ENCODE results near the gene HEATR5A.
A peak's percentile ranks its signal among the peaks of the same experiment; 100 is the strongest.
"Not testable (repeated sequence)": the region's sequence is repeated elsewhere in the genome, so short reads cannot be mapped to it uniquely, and the experiment has no call there.

Gene HEATR5A

DNA sequence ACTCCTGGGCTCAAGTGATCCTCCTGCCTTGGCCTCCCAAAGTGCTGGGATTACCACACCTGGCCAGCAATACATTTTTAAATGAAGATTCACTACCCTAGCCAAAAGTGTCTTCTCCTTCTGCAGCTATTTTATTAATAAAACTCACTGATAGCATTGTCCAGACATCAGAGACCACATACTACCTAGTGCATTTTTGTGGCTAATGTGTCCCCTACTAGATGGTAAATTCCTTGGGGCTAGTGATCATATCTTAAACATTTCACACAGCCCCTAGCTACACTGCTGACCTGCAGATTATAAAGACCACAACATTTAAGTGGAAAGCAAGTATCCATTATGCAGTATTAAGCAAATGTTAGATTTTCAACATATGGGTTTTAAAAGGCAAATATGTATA, 19.9 kb upstream of the HEATR5A start:
- in situ Hi-C loops (cut with MboI; ENCODE audit: low sequenced_read_pairs): no loop called here
- Histone ChIP-seq H3K27me3 (ENCODE audit: low read depth) (no peaks in the 10 kb centered on the region), H3K4me3 (no peak overlapping the region)

DNA sequence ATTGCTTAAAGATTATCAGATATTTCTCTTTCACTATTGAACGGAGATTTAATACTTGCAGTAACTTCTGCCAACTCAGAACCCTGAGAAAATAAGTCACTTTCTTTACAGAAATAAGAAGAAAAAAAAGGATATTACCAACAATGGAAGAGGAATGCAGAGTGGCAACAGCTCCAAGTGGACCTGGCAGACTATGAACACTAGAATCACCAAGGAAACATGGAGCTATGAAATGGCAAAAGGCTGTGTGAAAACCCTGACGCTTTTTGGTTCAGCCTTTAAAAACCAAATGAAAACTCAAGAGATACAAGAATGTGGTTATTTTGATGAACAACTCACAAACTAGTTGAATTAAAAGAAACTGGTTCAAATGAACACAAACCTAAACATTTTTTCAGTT, 19.2 kb upstream of the HEATR5A start:
- Histone ChIP-seq H3K9me3 (no peaks in the 10 kb centered on the region), H3K4me3 (no peak overlapping the region), H3K4me1 (peaks cover 22% of the 10 kb centered on the region), H3K27me3 (ENCODE audit: low read depth) (no peaks in the 10 kb centered on the region), H3K36me3 (replicated peaks) (peaks cover 6% of the 10 kb centered on the region)
- in situ Hi-C loops (cut with MboI; ENCODE audit: low sequenced_read_pairs): no loop called here
- no peak for DNase-seq (ENCODE audit: low spot score in 2 of 2)

More for the DNA sequence above, 19.9 kb upstream of the HEATR5A start:
- DNase-seq (ENCODE audit: low spot score in 2 of 2): no peak
- H3K36me3 ChIP-seq (replicated peaks): peaks cover 6% of the 10 kb centered on the region
- no peaks in the 10 kb centered on the region for H3K9me3 ChIP-seq
- peaks cover 22% of the 10 kb centered on the region for H3K4me1 ChIP-seq

DNA sequence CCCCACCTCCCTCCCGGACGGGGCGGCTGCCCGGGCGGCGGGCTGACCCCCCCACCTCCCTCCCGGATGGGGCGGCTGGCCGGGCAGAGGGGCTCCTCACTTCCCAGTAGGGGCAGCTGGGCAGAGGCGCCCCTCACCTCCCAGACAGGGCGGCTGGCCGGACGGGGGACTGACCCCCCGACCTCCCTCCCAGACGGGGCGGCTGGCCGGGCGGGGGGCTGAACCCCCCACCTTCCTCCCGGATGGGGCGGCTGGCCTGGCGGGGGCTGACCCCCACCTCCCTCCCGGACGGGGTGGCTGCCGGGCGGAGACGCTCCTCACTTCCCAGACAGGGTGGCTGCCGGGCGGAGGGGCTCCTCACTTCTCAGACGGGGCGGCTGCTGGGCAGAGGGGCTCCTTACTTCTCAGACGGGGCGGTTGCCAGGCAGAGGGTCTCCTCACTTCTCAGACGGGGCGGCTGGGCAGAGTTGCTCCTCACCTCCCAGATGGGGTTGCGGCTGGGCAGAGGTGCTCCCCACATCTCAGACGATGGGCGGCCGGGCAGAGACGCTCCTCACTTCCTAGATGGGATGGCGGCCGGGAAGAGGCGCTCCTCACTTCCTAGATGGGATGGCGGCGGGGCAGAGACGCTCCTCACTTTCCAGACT, 16.8 kb upstream of the HEATR5A start:
- DNase-seq (ENCODE audit: low spot score in 2 of 2); in situ Hi-C loops (cut with MboI; ENCODE audit: low sequenced_read_pairs); H3K9me3 ChIP-seq; H3K4me3 ChIP-seq; H3K27me3 ChIP-seq (ENCODE audit: low read depth); H3K36me3 ChIP-seq (replicated peaks): not testable (repeated sequence)
- H3K4me1 ChIP-seq: peaks cover 14% of the 10 kb centered on the region

DNA sequence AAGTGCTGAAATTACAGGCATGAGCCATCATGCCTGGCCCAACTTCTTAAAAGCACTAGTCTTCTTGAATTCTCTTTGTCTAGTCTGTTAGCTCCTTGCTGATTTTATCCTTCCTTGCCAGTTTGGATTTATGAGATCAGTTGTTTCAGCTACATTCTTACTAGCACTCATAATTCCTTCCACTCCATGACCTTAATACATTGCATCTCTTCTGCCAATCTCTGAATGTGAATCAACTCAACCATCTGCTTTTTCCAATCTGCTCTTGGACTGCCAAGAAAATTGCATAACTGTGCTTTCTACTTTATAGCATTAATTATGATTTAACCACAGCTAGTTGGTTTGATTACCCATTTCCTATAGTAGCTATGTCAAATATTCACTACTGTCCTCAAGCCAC, 14.9 kb upstream of the HEATR5A start:
- Histone ChIP-seq H3K36me3 (replicated peaks) (peaks cover 3% of the 10 kb centered on the region; the same call in 1 of the 2 replicates), H3K4me1 (no peaks in the 10 kb centered on the region), H3K9me3 (no peaks in the 10 kb centered on the region; the same call in 1 of the 2 replicates), H3K4me3 (no peak overlapping the region), H3K27me3 (ENCODE audit: low read depth) (no peaks in the 10 kb centered on the region)
- no peak for DNase-seq (ENCODE audit: low spot score in 2 of 2)
- in situ Hi-C loops (cut with MboI; ENCODE audit: low sequenced_read_pairs): no loop called here

DNA sequence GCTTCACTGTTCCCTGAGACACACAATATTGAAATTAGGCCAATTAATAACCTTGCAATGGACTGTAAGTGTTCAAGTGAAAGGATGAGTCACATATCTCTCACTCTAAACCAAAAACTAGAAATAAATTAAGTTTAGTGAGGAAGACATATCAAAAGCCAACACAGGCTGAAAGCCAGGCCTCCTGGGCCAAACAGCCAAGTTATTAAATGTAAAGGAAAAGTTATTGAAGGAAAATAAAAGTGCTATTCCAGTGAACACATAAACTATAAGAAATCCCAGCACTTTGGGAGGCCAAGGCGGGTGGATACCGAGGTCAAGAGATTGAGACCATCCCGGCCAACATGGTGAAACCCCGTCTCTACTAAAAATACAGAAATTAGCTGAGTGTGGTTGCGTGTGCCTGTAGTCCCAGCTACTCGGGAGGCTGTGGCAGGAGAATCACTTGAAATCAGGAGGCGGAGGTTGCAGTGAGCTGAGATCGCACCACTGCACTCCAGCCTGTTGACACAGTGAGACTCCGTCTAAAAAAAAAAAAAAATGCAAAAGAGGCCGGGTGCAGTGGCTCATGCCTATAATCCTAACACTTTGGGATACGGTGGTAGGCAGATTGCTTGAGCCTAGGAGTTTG, 10.4 kb upstream of the HEATR5A start:
- in situ Hi-C loops (cut with MboI; ENCODE audit: low sequenced_read_pairs): no loop called here
- Histone ChIP-seq H3K4me1 (no peaks in the 10 kb centered on the region), H3K36me3 (replicated peaks) (no peaks in the 10 kb centered on the region), H3K4me3 (no peak overlapping the region), H3K9me3 (no peaks in the 10 kb centered on the region; the same call in 1 of the 2 replicates), H3K27me3 (ENCODE audit: low read depth) (no peaks in the 10 kb centered on the region; the same call in 1 of the 2 replicates)
- no peak for DNase-seq (ENCODE audit: low spot score in 2 of 2)

DNA sequence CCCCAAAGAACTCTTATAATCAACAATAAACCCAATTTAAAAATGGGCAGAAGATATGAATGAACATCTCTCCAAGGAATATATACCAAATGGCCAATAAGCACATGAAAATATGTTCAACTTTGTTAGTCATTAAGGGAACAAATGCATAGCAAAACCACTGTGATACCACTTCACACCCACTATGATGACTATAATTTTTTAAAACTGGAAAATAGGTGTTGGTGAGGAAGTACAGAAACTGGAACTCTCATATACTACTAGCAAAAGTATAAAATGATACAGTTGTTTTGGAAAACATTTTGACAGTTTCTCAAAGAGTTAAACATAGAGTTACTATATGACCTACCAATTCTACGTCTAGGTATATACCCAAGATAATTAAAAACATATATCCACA, 9.4 kb upstream of the HEATR5A start:
- no peaks in the 10 kb centered on the region; the same call in 1 of the 2 replicates for H3K27me3 ChIP-seq (ENCODE audit: low read depth)
- DNase-seq (ENCODE audit: low spot score in 2 of 2): no peak
- no peaks in the 10 kb centered on the region for H3K4me1 ChIP-seq
- H3K9me3 ChIP-seq: no peaks in the 10 kb centered on the region; the same call in 1 of the 2 replicates
- no peak overlapping the region for H3K4me3 ChIP-seq
- H3K36me3 ChIP-seq (replicated peaks): no peaks in the 10 kb centered on the region
- in situ Hi-C loops (cut with MboI; ENCODE audit: low sequenced_read_pairs): no loop called here

DNA sequence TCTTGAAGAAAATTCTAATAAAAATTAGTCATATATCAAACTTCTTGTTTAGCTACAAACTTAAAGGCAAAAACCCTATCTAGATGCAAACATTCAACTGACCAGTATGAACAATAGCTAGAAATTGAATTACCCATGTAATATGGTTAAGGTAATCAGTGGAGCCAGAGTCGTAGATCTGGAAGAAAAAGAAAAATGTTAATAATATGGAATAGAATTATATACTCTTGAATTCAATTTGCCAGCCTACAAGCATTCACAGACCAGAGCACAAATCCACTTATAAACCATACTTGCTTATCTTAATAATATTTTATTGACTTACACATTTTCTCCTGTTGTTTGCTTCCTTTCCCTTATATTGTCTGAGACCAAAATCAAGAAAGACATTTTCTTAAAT, 7.7 kb upstream of the HEATR5A start:
- no peaks in the 10 kb centered on the region for H3K36me3 ChIP-seq (replicated peaks)

DNA sequence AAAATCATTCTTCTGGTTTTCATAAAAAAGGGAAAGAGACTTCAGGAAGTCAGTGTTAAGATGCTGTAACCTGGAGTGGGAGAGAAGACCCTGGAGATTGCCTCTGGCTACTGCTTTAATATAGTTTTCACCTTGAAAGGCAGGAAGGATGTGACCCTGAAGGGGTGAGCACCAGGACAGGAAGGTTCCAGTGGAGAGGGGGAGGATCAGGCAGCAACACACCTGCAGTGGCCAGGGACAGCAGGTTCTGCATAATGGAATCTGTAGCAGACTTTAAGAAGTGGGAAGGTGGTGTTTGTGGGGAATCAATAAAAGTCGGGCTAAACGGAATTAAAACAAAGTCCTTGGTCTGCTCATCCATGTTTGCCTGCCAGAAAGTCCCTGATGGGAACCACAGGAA, 6.3 kb upstream of the HEATR5A start:
- H3K36me3 ChIP-seq (replicated peaks): no peaks in the 10 kb centered on the region
- H3K4me3 ChIP-seq: no peak overlapping the region
- in situ Hi-C loops (cut with MboI; ENCODE audit: low sequenced_read_pairs): no loop called here
- no peaks in the 10 kb centered on the region for H3K4me1 ChIP-seq
- no peaks in the 10 kb centered on the region for H3K9me3 ChIP-seq
- no peak for DNase-seq (ENCODE audit: low spot score in 2 of 2)
- H3K27me3 ChIP-seq (ENCODE audit: low read depth): no peaks in the 10 kb centered on the region; the same call in 1 of the 2 replicates

More for the DNA sequence above, 7.7 kb upstream of the HEATR5A start:
- in situ Hi-C loops (cut with MboI; ENCODE audit: low sequenced_read_pairs): no loop called here
- no peaks in the 10 kb centered on the region; the same call in 1 of the 2 replicates for H3K9me3 ChIP-seq
- H3K4me3 ChIP-seq: no peak overlapping the region
- no peak for DNase-seq (ENCODE audit: low spot score in 2 of 2)
- no peaks in the 10 kb centered on the region for H3K4me1 ChIP-seq
- no peaks in the 10 kb centered on the region; the same call in 1 of the 2 replicates for H3K27me3 ChIP-seq (ENCODE audit: low read depth)

DNA sequence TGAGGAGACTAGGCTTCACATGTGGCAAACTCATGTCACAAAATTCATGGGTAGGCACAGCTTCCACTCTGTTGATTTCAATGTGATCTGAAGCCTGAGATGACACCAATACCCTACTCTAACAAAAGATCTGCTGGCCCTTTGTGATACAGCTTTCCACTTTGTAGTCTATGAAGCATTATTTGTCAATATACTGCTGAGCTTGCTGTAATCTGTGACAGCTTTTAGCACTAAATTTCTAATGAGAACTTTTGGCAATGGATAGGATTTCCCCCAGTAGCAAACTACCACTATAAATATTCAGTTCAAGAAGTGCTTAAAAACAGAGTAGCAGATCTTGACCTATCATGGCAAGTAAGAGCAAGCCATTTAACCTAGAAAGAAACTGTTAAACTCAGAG, 5.6 kb upstream of the HEATR5A start:
- Histone ChIP-seq H3K9me3 (no peaks in the 10 kb centered on the region), H3K4me1 (peaks cover 6% of the 10 kb centered on the region), H3K36me3 (replicated peaks) (no peaks in the 10 kb centered on the region), H3K4me3 (no peak overlapping the region), H3K27me3 (ENCODE audit: low read depth) (no peaks in the 10 kb centered on the region; the same call in 1 of the 2 replicates)
- in situ Hi-C loops (cut with MboI; ENCODE audit: low sequenced_read_pairs): no loop called here
- no peak for DNase-seq (ENCODE audit: low spot score in 2 of 2)

DNA sequence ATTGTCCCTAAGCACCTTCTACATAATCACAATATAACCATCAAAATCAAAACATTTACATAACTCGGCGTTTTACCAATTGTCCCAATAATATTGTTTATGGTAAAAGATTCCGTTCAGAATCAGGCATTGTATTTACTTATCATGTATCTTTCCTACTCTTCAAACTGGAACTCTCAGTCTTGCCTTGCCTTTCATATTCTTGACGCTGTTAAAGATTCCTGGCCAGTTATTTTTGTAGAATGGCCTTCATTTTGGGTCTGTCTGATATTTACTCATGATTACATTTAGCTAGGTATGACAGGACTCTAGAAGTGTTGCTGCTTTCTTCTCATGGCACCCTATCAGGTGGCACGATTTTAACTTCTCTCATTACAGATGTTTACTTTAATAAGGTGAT, 850 bp upstream of the HEATR5A start:
- peaks cover 14% of the 10 kb centered on the region for H3K4me1 ChIP-seq
- in situ Hi-C loops (cut with MboI; ENCODE audit: low sequenced_read_pairs): no loop called here
- H3K9me3 ChIP-seq: no peaks in the 10 kb centered on the region
- H3K36me3 ChIP-seq (replicated peaks): no peaks in the 10 kb centered on the region
- H3K27me3 ChIP-seq (ENCODE audit: low read depth): no peaks in the 10 kb centered on the region; the same call in 1 of the 2 replicates
- no peak for DNase-seq (ENCODE audit: low spot score in 2 of 2)
- peak overlapping the region; percentile 98; the same call in 1 of the 2 replicates for H3K4me3 ChIP-seq

DNA sequence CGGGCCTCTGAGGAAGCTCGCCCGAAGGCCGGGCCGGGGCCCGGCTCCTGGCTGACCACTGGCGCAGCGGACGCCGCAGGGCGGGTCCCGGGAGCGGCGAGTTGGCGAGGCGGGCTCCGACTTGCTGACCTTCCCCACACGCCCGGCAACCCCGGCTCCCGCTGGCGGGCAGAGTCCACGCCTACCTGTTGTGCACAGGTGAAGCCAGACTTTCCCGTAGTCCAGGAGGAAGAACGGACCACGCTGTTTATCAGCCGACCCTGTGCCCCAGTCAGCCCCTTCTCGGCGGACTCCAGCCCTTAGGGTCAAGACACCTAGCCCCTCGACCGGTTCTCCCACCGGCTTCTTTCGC, 407 bp downstream of the HEATR5A start:
- in situ Hi-C loops (cut with MboI; ENCODE audit: low sequenced_read_pairs): no loop called here
- Histone ChIP-seq H3K4me1 (peaks cover 22% of the 10 kb centered on the region), H3K36me3 (replicated peaks) (no peaks in the 10 kb centered on the region), H3K9me3 (no peaks in the 10 kb centered on the region), H3K4me3 (peak overlapping the region; percentile 98), H3K27me3 (ENCODE audit: low read depth) (no peaks in the 10 kb centered on the region)
- peak in 1 of 2 experiments; percentile 63 for DNase-seq (ENCODE audit: low spot score in 2 of 2)

DNA sequence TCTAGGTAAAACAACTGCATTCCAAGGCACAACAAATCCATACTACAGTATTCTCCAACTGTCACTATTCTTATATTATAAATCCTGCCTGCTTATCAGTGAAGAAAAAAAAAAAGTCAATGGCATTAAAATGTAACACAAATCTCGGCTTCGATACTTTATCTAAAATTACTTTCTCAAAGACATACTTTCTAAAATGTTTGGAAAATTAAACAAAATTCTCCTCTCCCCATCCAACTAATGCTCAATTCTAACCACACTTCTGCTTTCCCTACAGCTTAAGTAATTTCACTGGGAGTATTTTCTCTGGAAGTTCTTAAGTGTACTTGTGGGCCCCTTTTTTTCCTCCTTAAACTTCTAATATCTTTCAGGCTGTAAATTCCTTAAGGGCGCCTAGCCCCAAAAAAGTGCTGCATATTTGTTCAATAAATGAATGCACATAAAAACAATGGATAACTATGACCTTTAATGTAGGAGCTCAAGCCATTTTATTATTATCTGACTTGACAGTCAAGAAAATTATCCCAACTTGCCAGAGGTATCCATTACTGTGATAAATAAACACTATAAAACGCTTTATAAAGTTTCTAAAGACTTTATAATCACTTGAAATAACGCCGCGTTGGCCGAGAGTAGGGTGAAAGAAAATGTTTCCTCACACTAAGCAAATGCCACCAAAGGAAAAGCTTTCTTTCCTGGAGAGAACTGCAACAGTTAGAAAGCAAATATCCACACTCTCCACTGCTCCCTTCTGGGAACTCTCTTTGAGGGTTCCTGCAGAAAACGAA, 977 bp downstream of the HEATR5A start:
- H3K4me3 ChIP-seq: peak overlapping the region; percentile 98
- in situ Hi-C loops (cut with MboI; ENCODE audit: low sequenced_read_pairs): no loop called here
- no peaks in the 10 kb centered on the region for H3K9me3 ChIP-seq
- no peaks in the 10 kb centered on the region for H3K27me3 ChIP-seq (ENCODE audit: low read depth)
- DNase-seq (ENCODE audit: low spot score in 2 of 2): peak in 1 of 2 experiments; percentile 46
- H3K4me1 ChIP-seq: peaks cover 24% of the 10 kb centered on the region
- H3K36me3 ChIP-seq (replicated peaks): no peaks in the 10 kb centered on the region

DNA sequence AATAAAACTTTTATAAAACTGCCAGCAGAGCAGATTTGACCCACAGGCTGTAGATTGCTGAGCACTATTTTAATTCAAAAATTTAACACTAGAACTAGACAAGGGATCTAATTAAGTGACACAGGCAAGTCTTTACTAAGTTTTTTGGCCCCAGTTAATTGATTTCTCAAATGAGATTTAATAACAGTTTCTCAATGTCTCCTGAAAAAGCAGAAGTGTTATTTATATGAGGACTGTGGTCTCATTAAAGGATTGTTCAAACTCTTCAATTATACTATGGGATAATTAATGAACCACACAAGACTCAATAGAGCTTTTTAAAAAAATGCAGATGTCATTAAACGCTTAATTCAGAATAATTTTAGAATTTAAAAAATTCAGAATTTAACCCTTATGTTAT, 1.9 kb downstream of the HEATR5A start:
- no peaks in the 10 kb centered on the region for H3K9me3 ChIP-seq
- H3K27me3 ChIP-seq (ENCODE audit: low read depth): no peaks in the 10 kb centered on the region
- H3K4me3 ChIP-seq: no peak overlapping the region
- in situ Hi-C loops (cut with MboI; ENCODE audit: low sequenced_read_pairs): no loop called here
- no peak for DNase-seq (ENCODE audit: low spot score in 2 of 2)
- peaks cover 32% of the 10 kb centered on the region for H3K4me1 ChIP-seq
- no peaks in the 10 kb centered on the region for H3K36me3 ChIP-seq (replicated peaks)
